ENCODE data around the gene WAC.

WAC gene

GRCh38 chr10:28666751-28667467 lies 134.0 kb downstream of the WAC start:
- no peak for DNase-seq (ENCODE audit: low read depth, low spot score)

- DNase-seq (ENCODE audit: low read depth, low spot score): peak; percentile 92
Measured at GRCh38 chr10:28668363-28669226, 135.7 kb downstream of the WAC start.

- no peak for DNase-seq (ENCODE audit: low read depth, low spot score)
Measured at GRCh38 chr10:28669227-28670173, 136.6 kb downstream of the WAC start.

Data from ELF-1 (cell line).